Measurements from ENCODE around the gene SH3D19. TPM values are rescaled to one million over a fixed set of nuclear protein-coding genes. Genes with fewer than 3 reads are reported as not detected.

The SH3D19 gene
- total RNA-seq, 1 experiment from 2014 or later: 29.7 TPM

GRCh38 chr4:151105454-151106032 lies 219.9 kb downstream of the SH3D19 start:
- Histone ChIP-seq H3K4me1 (ENCODE audit: insufficient read depth, low read length) (no peaks in the 10 kb centered on the region), H3K18ac (ENCODE audit: insufficient read length, low read depth, low read length) (no peak overlapping the region), H3K23ac (ENCODE audit: insufficient read length, low read depth, low read length) (no peak overlapping the region), H3K9me3 (ENCODE audit: control insufficient read depth, low read depth, low read length) (no peaks in the 10 kb centered on the region), H3K27me3 (ENCODE audit: insufficient read depth, low read length) (no peaks in the 10 kb centered on the region), H4K91ac (ENCODE audit: insufficient read length, low read depth, low read length) (no peak overlapping the region), H3K9ac (ENCODE audit: extremely low read depth, insufficient read length, low read length) (no peak overlapping the region), H4K5ac (ENCODE audit: insufficient read length, low read depth, low read length) (no peak overlapping the region), H2AK5ac (ENCODE audit: insufficient read length, low read length) (no peak overlapping the region), H3K4me2 (ENCODE audit: insufficient read depth, insufficient read length, low read length) (no peak overlapping the region), H3K14ac (ENCODE audit: insufficient read depth, low read length) (no peak overlapping the region), H4K20me1 (ENCODE audit: control insufficient read depth, insufficient read depth, insufficient read length) (no peaks in the 10 kb centered on the region), H3T11ph (ENCODE audit: low read length) (no peak overlapping the region), H2BK15ac (ENCODE audit: low read depth, low read length) (no peak overlapping the region), H3K56ac (ENCODE audit: insufficient read length, low read depth, low read length) (no peak overlapping the region), H2BK12ac (ENCODE audit: insufficient read length, low read depth, low read length) (no peak overlapping the region), H4K8ac (replicated peaks; ENCODE audit: insufficient read length, low read depth, low read length) (no peak overlapping the region), H3K4ac (ENCODE audit: low read depth, low read length) (no peak overlapping the region), H3K23me2 (ENCODE audit: insufficient read length, low read depth, low read length, poor library complexity, severe bottlenecking) (no peaks in the 10 kb centered on the region), H2BK20ac (ENCODE audit: low read depth, low read length, poor library complexity, severe bottlenecking) (no peak overlapping the region), H2BK120ac (ENCODE audit: low read depth, low read length, poor library complexity, severe bottlenecking) (no peak overlapping the region), H3K27ac (ENCODE audit: insufficient read length, low read depth, low read length) (no peak overlapping the region), H3K79me1 (ENCODE audit: insufficient read depth, low read depth, low read length, poor library complexity, severe bottlenecking) (no peaks in the 10 kb centered on the region), H2BK5ac (ENCODE audit: insufficient read length, low read length) (no peak overlapping the region), H2AFZ (ENCODE audit: low read length) (no peak overlapping the region), H3K79me2 (ENCODE audit: insufficient read depth, low read length) (peaks cover 7% of the 10 kb centered on the region; the same call in 1 of the 2 replicates)
- no CpG with 5 or more reads among the region's 5 CpGs for WGBS (ENCODE audit: extremely low coverage, insufficient read length, low lambda C conversion rate)
- Mint-ChIP-seq H3K4me3 (no peak overlapping the region; a peak in 1 of 5 replicates), H3K36me3 (ENCODE audit: insufficient read depth in 1 of 3, low read depth in 3 of 3) (peaks cover 56 to 91% (median 69%) of the 10 kb centered on the region in 3 experiments), H3K27ac (peak overlapping the region in 1 of 3 experiments; percentile 83; a peak in 1 of 7 replicates), H3K9me3 (no peaks in the 10 kb centered on the region; a peak in 1 of 5 replicates), H3K27me3 (ENCODE audit: low read depth) (no peaks in the 10 kb centered on the region), H3K4me1 (peaks cover 10 to 14% of the 10 kb centered on the region in 2 experiments)
- TF ChIP-seq CTCF (conservative IDR thresholded peaks at IDR 0.05): no peak
- no peak for DNase-seq

Data from H9 (cell line).